ENCODE data around the gene MLIP. TPM values are rescaled to one million over a fixed set of nuclear protein-coding genes. Genes with fewer than 3 reads are reported as not detected.
"Not testable (repeated sequence)": the region's sequence is repeated elsewhere in the genome, so short reads cannot be mapped to it uniquely, and the experiment has no call there.

MLIP gene
- total RNA-seq, 5 donors from 2014 or later (not counting 1 experiment from before 2014, with no cell fraction given): not detected

DNA sequence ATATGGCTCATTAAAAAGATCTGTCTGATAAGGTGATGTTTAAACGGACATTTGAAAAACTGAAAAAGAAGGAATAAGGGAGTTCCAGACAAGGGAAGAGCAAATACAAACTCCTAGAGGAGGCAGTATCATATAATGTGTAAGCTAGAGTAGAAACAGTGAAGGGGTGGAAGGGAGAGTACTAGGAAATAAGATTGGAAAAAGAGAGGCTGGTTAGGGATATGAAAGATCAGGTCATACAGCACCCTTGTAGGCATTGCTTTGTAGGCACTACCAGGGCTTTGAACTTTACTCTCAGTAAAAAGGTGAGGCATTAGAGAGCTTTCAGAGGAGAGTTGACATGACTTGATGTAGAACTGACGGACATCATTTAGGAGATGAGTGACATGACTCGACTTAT is 85.7 kb downstream of the MLIP start:
- Histone ChIP-seq H3K27ac (ENCODE audit: low read length) (no peak overlapping the region), H3K9me3 (no peaks in the 10 kb centered on the region), H3K4me3 (ENCODE audit: control insufficient read depth in 1 of 2, extremely low read depth in 1 of 2, low read length in 1 of 2) (no peak overlapping the region), H3K27me3 (replicated peaks in 1 of 2; ENCODE audit: control insufficient read depth in 2 of 2, extremely low read depth in 1 of 2, insufficient read depth in 2 of 2, low read length in 1 of 2) (no peaks in the 10 kb centered on the region), H3K36me3 (ENCODE audit: control insufficient read depth in 2 of 2, extremely low read depth in 1 of 2, insufficient read depth in 1 of 2, low read length in 1 of 2) (no peaks in the 10 kb centered on the region), H3K4me1 (ENCODE audit: control insufficient read depth in 1 of 2, extremely low read depth in 1 of 2, insufficient read depth in 2 of 2, low read length in 2 of 2) (no peaks in the 10 kb centered on the region)
- no peak overlapping the region for H3K4me3 Mint-ChIP-seq
- no peaks in the 10 kb centered on the region for H3K4me1 Mint-ChIP-seq
- POLR2A ChIA-PET: no interaction called here
- DNase-seq: no peak
- no peak for ATAC-seq (replicated peaks in 1 of 4)
- CTCF ChIA-PET: no interaction called here
- H3K36me3 Mint-ChIP-seq: no peaks in the 10 kb centered on the region
- WGBS (ENCODE audit: insufficient coverage): 80% methylated on average over 1 of the region's 3 CpGs
- H3K9me3 Mint-ChIP-seq: peaks cover 0 to 14% (median 10%) of the 10 kb centered on the region in 3 donors
- H3K27me3 Mint-ChIP-seq: no peaks in the 10 kb centered on the region
- H3K27ac Mint-ChIP-seq: no peak overlapping the region

DNA sequence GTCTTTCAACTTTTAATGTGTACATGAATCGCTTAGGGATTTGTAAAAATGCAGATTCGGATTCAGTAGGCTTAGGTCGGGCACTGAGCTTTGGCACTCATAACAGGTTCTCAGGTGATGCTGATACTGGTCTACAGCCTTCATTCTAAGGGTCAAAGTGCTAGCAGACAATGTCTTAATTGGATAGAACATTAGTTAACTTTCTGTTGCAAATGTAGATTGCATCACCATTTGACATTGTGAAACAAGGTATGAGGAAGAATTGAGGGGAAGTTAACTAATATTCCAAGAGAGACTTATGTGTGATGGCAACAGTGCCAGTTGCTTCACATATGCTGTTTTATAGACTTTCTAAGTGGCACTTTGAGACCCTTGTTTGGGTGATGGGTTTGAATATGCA is 86.9 kb downstream of the MLIP start:
- CTCF ChIA-PET: no interaction called here
- Histone ChIP-seq H3K4me1 (ENCODE audit: control insufficient read depth in 1 of 2, extremely low read depth in 1 of 2, insufficient read depth in 2 of 2, low read length in 2 of 2) (no peaks in the 10 kb centered on the region), H3K27ac (ENCODE audit: low read length) (no peak overlapping the region), H3K27me3 (replicated peaks in 1 of 2; ENCODE audit: control insufficient read depth in 2 of 2, extremely low read depth in 1 of 2, insufficient read depth in 2 of 2, low read length in 1 of 2) (no peaks in the 10 kb centered on the region), H3K4me3 (ENCODE audit: control insufficient read depth in 1 of 2, extremely low read depth in 1 of 2, low read length in 1 of 2) (no peak overlapping the region), H3K9me3 (no peaks in the 10 kb centered on the region), H3K36me3 (ENCODE audit: control insufficient read depth in 2 of 2, extremely low read depth in 1 of 2, insufficient read depth in 1 of 2, low read length in 1 of 2) (no peaks in the 10 kb centered on the region)
- Mint-ChIP-seq H3K4me3 (no peak overlapping the region), H3K4me1 (no peaks in the 10 kb centered on the region), H3K27me3 (no peaks in the 10 kb centered on the region), H3K36me3 (no peaks in the 10 kb centered on the region), H3K9me3 (peaks cover 0 to 14% (median 10%) of the 10 kb centered on the region in 3 donors), H3K27ac (no peak overlapping the region)
- POLR2A ChIA-PET: no interaction called here
- DNase-seq (no peak), ATAC-seq (replicated peaks in 1 of 4) (no peak)
- WGBS (ENCODE audit: insufficient coverage): 68% methylated on average over 2 of the region's 3 CpGs

DNA sequence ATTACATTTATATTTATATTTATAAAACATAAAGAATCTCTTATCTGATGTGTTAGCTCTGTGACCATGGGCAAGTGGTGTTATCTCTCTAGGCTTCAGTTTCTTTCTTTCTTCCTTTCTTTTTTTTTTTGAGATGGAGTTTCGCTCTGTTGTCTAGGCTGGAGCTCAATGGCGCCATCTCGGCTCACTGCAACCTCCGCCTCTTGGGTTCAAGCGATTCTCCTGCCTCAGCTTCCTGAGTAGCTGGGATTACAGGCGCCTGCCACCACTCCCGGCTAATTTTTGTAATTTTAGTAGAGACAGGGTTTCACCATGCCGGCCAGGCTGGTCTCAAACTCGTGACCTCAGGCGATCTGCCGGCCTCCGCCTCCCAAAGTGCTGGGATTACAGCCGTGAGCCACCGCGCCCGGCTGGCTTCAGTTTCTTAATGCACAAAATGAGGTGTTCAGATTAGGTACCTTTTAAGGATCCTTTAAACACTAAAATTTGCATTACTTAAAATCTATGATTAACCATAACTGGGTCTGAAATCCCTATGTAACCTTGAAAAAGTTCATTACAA is 92.3 kb downstream of the MLIP start:
- H3K4me1 ChIP-seq (ENCODE audit: control insufficient read depth in 1 of 2, extremely low read depth in 1 of 2, insufficient read depth in 2 of 2, low read length in 2 of 2); POLR2A ChIA-PET; H3K4me3 ChIP-seq (ENCODE audit: control insufficient read depth in 1 of 2, extremely low read depth in 1 of 2, low read length in 1 of 2); H3K27me3 Mint-ChIP-seq; DNase-seq; CTCF ChIA-PET; H3K27ac ChIP-seq (ENCODE audit: low read length); H3K4me3 Mint-ChIP-seq; H3K27ac Mint-ChIP-seq; H3K4me1 Mint-ChIP-seq; H3K36me3 ChIP-seq (ENCODE audit: control insufficient read depth in 2 of 2, extremely low read depth in 1 of 2, insufficient read depth in 1 of 2, low read length in 1 of 2); H3K9me3 ChIP-seq; H3K27me3 ChIP-seq (replicated peaks in 1 of 2; ENCODE audit: control insufficient read depth in 2 of 2, extremely low read depth in 1 of 2, insufficient read depth in 2 of 2, low read length in 1 of 2); H3K36me3 Mint-ChIP-seq; H3K9me3 Mint-ChIP-seq; ATAC-seq (replicated peaks in 1 of 4): not testable (repeated sequence)
- WGBS (ENCODE audit: insufficient coverage): 88% methylated on average over 10 of the region's 16 CpGs

DNA sequence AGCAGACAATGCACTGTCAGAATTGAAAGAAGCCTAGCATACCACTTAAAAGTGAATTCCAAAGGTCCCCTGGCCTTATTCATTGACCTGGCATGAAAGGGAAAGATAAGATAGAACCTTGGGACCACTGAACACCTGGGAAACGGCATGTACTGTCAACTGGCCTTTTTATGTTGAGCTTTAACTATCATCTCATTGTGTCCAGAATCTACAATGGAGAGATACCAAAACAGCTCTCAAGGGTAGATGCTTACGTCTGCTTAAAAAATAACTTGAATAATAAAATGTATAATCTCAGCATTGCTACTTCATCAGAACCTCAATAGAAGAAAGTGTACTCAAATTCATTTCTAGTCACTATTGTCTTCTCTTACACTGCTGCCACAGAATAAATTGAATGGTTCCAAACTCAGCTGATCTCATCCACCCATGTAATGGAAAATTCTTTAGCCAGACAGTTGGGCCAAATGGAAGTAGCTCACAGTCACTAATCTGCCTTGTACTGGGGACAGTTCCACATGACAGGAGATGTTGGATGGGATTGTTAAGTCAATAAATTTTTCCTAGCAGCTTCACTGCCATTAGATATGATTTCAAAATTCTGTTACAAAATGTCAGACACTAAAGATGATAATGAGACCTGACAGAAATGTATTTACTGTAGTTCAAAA is 93.8 kb downstream of the MLIP start:
- H3K9me3 Mint-ChIP-seq: no peaks in the 10 kb centered on the region
- no peaks in the 10 kb centered on the region for H3K4me1 ChIP-seq (ENCODE audit: control insufficient read depth in 1 of 2, extremely low read depth in 1 of 2, insufficient read depth in 2 of 2, low read length in 2 of 2)
- no CpG with 5 or more reads among the region's 2 CpGs for WGBS (ENCODE audit: insufficient coverage)
- H3K36me3 ChIP-seq (ENCODE audit: control insufficient read depth in 2 of 2, extremely low read depth in 1 of 2, insufficient read depth in 1 of 2, low read length in 1 of 2): no peaks in the 10 kb centered on the region
- CTCF ChIA-PET: no interaction called here
- no peaks in the 10 kb centered on the region for H3K36me3 Mint-ChIP-seq
- H3K4me3 ChIP-seq (ENCODE audit: control insufficient read depth in 1 of 2, extremely low read depth in 1 of 2, low read length in 1 of 2): no peak overlapping the region
- POLR2A ChIA-PET: no interaction called here
- H3K4me1 Mint-ChIP-seq: no peaks in the 10 kb centered on the region
- ATAC-seq (replicated peaks in 1 of 4) (no peak), DNase-seq (no peak)
- no peak overlapping the region for H3K27ac Mint-ChIP-seq
- H3K4me3 Mint-ChIP-seq: no peak overlapping the region
- no peaks in the 10 kb centered on the region for H3K27me3 ChIP-seq (replicated peaks in 1 of 2; ENCODE audit: control insufficient read depth in 2 of 2, extremely low read depth in 1 of 2, insufficient read depth in 2 of 2, low read length in 1 of 2)
- H3K9me3 ChIP-seq: no peaks in the 10 kb centered on the region
- no peak overlapping the region for H3K27ac ChIP-seq (ENCODE audit: low read length)
- H3K27me3 Mint-ChIP-seq: no peaks in the 10 kb centered on the region

DNA sequence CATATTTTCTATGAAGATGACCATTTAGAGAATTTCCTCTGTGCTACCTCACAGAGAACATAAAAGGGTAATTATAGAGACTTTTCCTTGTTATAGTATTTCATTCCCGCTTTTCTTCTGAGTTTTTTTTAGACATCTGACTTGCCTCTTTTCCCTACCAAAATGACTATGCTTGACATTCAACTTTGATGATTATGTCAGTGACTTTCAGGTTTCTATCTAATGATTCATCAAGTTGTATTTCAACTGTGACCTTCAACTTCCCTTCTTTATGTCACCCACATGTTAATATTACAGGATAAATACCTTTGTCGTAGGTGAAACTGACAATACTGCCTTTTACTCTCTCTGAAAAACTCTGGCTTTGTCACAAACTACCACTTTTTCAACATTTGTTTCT is 95.3 kb downstream of the MLIP start:
- POLR2A ChIA-PET: no interaction called here
- WGBS (ENCODE audit: insufficient coverage): 69% methylated on average over 1 of the region's 2 CpGs
- no peaks in the 10 kb centered on the region for H3K4me1 ChIP-seq (ENCODE audit: control insufficient read depth in 1 of 2, extremely low read depth in 1 of 2, insufficient read depth in 2 of 2, low read length in 2 of 2)
- Mint-ChIP-seq H3K4me1 (no peaks in the 10 kb centered on the region), H3K4me3 (no peak overlapping the region), H3K9me3 (no peaks in the 10 kb centered on the region), H3K27me3 (no peaks in the 10 kb centered on the region), H3K36me3 (no peaks in the 10 kb centered on the region), H3K27ac (no peak overlapping the region)
- no peaks in the 10 kb centered on the region for H3K27me3 ChIP-seq (replicated peaks in 1 of 2; ENCODE audit: control insufficient read depth in 2 of 2, extremely low read depth in 1 of 2, insufficient read depth in 2 of 2, low read length in 1 of 2)
- no peak overlapping the region for H3K4me3 ChIP-seq (ENCODE audit: control insufficient read depth in 1 of 2, extremely low read depth in 1 of 2, low read length in 1 of 2)
- no peaks in the 10 kb centered on the region for H3K36me3 ChIP-seq (ENCODE audit: control insufficient read depth in 2 of 2, extremely low read depth in 1 of 2, insufficient read depth in 1 of 2, low read length in 1 of 2)
- no peak for DNase-seq
- CTCF ChIA-PET: no interaction called here
- no peak overlapping the region for H3K27ac ChIP-seq (ENCODE audit: low read length)
- no peaks in the 10 kb centered on the region for H3K9me3 ChIP-seq
- ATAC-seq (replicated peaks in 1 of 4): no peak

DNA sequence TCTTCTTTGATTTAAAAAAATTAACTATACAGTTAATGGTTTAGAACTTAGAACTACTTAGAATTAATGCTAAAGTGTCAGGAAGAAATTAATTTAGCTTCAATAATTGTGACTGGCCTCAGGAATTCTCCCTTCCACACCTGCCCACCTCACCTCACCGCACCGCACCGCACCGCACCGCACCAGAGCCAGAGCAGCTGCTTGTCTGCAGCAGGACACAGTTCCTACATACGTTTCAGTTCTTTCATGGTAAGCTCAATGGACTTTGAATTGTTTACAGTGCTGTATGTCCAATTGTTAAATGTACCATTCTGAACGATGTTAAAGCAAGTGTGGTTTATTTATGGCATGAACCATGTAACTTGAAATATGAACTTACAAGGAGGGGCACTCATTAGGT is 98.7 kb downstream of the MLIP start:
- H3K27me3 ChIP-seq (replicated peaks in 1 of 2; ENCODE audit: control insufficient read depth in 2 of 2, extremely low read depth in 1 of 2, insufficient read depth in 2 of 2, low read length in 1 of 2); DNase-seq; H3K27me3 Mint-ChIP-seq; H3K9me3 ChIP-seq; H3K4me3 Mint-ChIP-seq; H3K36me3 ChIP-seq (ENCODE audit: control insufficient read depth in 2 of 2, extremely low read depth in 1 of 2, insufficient read depth in 1 of 2, low read length in 1 of 2); H3K27ac ChIP-seq (ENCODE audit: low read length); H3K27ac Mint-ChIP-seq; POLR2A ChIA-PET; H3K4me1 ChIP-seq (ENCODE audit: control insufficient read depth in 1 of 2, extremely low read depth in 1 of 2, insufficient read depth in 2 of 2, low read length in 2 of 2); ATAC-seq (replicated peaks in 1 of 4); H3K9me3 Mint-ChIP-seq; H3K36me3 Mint-ChIP-seq; H3K4me3 ChIP-seq (ENCODE audit: control insufficient read depth in 1 of 2, extremely low read depth in 1 of 2, low read length in 1 of 2); CTCF ChIA-PET; H3K4me1 Mint-ChIP-seq: not testable (repeated sequence)
- no CpG with 5 or more reads among the region's 7 CpGs for WGBS (ENCODE audit: insufficient coverage)

DNA sequence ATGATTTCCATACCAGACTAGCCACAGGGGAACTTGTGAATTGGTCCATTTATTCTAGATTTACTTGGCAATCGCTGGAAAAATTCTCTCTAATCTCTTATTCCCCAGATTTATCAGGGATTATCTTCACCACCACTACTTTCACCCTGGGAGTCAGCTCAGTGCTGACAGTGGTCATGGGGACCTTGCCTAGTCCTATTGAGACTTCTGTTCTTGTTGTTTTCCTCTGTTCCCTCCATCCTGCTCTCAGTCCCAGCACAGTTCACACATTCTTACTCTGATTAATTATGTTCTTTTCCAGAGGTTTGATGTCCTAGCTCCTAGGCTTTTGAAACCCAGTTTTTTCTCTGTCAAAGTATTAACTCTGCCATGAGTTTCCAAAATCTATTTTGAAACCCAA is 103.0 kb downstream of the MLIP start:
- H3K27ac Mint-ChIP-seq: no peak overlapping the region
- no peaks in the 10 kb centered on the region for H3K36me3 ChIP-seq (ENCODE audit: control insufficient read depth in 2 of 2, extremely low read depth in 1 of 2, insufficient read depth in 1 of 2, low read length in 1 of 2)
- H3K36me3 Mint-ChIP-seq: no peaks in the 10 kb centered on the region
- no peaks in the 10 kb centered on the region for H3K9me3 ChIP-seq
- H3K27me3 ChIP-seq (replicated peaks in 1 of 2; ENCODE audit: control insufficient read depth in 2 of 2, extremely low read depth in 1 of 2, insufficient read depth in 2 of 2, low read length in 1 of 2): no peaks in the 10 kb centered on the region
- no peak overlapping the region for H3K27ac ChIP-seq (ENCODE audit: low read length)
- H3K4me3 ChIP-seq (ENCODE audit: control insufficient read depth in 1 of 2, extremely low read depth in 1 of 2, low read length in 1 of 2): no peak overlapping the region
- no peaks in the 10 kb centered on the region for H3K4me1 Mint-ChIP-seq
- H3K9me3 Mint-ChIP-seq: peaks cover 0 to 4% (median 0%) of the 10 kb centered on the region in 3 donors
- no CpG with 5 or more reads among the region's 1 CpG for WGBS (ENCODE audit: insufficient coverage)
- ChIA-PET POLR2A (no interaction called here), CTCF (no interaction called here)
- no peak overlapping the region for H3K4me3 Mint-ChIP-seq
- no peak for ATAC-seq (replicated peaks in 1 of 4)
- H3K4me1 ChIP-seq (ENCODE audit: control insufficient read depth in 1 of 2, extremely low read depth in 1 of 2, insufficient read depth in 2 of 2, low read length in 2 of 2): peaks cover 0 to 8% of the 10 kb centered on the region in 2 experiments
- H3K27me3 Mint-ChIP-seq: no peaks in the 10 kb centered on the region
- no peak for DNase-seq
